Omental fat pad (tissue), 4 donors: ENCODE measurements around the gene PDGFC. TPM values are rescaled to one million over a fixed set of nuclear protein-coding genes. Genes with fewer than 3 reads are reported as not detected.
"Not testable (repeated sequence)": the region's sequence is repeated elsewhere in the genome, so short reads cannot be mapped to it uniquely, and the experiment has no call there.

Experiments used
- ATAC-seq: fragments of 150-250 bp; one replicate; pipeline ENCODE4 v1.9.1; 2016; ENCODE audit warnings: mild to moderate bottlenecking, moderate library complexity; ENCODE audit not compliant: low FRiP score
- DNase-seq: peaks from one replicate; pipeline ENCODE4 v3.0.0-alpha.2; 2019; ENCODE audit warnings: low spot score
- CTCF ChIP-seq, 3 donors: fragments of 450-650 bp; IDR thresholded peaks; one replicate each; pipeline ENCODE4 v1.5.1; 2016 to 2017; ENCODE audit warnings: antibody characterized with exemption in 3 of 3, mild to moderate bottlenecking in 3 of 3, moderate library complexity in 2 of 3
- total RNA-seq, 4 donors: library from RNA; depleted of rRNA; stranded (reverse); fragments of >200 nt; gene quantifications; one replicate each; pipeline ENCODE4 v1.1.0, GENCODE V29; 2016

The PDGFC gene
- total RNA-seq, 4 donors from 2014 or later: 22.5 to 38.2 (median 33.1) TPM

- TF ChIP-seq CTCF (IDR thresholded peaks at IDR 0.05): no peak
- ATAC-seq (no peak), DNase-seq (no peak)
Measured at GRCh38 chr4:156933633-156934258, 37.9 kb downstream of the PDGFC start.

GRCh38 chr4:156932360-156932759 is 39.2 kb downstream of the PDGFC start:
- DNase-seq, ATAC-seq: not testable (repeated sequence)

DNA sequence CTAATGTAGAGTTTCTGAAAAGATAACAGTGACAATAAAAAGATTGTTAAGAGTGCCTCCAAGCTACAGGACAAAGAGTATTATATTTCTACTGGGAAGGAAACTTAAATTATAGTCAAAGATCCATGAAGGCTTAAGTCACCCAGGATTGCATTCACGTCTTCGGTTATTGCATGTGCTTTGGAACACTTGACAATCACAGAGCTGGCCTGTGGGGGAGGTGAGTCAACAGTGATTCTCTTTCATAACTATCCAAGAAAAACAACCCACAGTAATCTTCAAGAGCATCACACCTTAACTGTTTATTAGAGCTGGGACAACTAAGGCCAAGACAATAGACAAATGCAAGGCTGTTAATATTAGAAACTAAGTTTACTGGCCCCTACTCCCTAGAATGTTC is 40.3 kb downstream of the PDGFC start:
- TF ChIP-seq CTCF (IDR thresholded peaks at IDR 0.05): no peak
- ATAC-seq (no peak), DNase-seq (no peak)

DNA sequence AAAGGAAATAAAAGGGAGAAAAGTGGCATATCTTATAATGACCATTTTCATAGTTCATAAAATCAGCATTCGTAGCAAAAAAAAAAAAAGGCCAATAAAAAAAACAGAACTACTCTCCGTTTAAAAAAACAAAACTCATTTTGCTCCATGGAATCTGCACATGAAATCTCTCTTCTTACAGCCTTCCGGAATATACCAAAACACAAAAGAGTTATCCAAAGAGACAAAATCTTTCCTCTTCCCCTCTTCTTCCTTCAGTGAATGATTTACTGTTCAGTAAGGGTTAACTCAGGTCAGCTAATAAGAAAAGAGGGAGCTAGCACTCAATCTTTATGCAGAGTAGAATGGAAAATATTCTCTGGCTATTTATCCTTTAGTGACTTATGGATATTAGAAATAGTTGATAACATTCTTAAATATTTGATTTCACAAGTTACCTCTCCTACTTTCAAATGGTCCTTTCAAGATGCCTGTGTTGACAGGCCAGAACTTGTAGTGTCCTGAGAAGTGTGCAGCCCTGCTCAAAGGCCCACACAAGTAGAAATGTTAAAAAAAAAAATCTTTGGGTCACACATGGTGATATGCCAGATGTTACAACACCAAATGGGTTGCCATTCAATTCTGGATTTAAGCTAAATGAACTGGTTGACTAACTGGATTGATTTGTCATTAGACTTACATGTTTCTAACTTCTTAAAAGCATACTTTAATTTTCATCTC is 42.1 kb downstream of the PDGFC start:
- no peak for TF ChIP-seq CTCF (IDR thresholded peaks at IDR 0.05)
- DNase-seq: no peak
- ATAC-seq: no peak

DNA sequence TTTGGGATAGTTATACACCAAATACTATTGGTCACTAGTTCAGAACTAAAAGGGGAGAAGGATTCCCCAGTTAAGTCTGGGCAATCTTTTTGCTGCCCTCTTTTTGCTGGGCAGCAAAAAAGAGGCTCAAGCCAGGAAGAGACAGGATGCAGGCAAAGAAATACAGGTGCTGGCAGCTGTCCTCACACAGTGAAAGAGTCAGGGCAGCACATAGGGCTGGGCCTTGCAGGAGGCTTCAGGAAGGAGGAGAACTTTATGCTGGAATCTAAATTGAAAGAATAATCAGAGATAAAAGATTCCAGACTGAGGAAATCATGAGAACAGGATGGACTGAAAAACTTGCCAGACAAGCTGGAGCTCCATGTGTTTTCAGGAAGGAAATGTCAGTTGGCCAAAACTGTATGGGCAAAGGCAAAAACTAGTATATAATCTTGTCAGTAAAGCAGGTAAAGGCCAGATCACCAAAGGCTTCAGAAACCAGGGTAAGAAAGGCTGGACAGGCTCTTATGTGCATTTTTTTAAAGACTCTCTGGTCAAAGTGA is 46.8 kb downstream of the PDGFC start:
- TF ChIP-seq CTCF (IDR thresholded peaks at IDR 0.05): no peak
- ATAC-seq (no peak), DNase-seq (no peak)

DNA sequence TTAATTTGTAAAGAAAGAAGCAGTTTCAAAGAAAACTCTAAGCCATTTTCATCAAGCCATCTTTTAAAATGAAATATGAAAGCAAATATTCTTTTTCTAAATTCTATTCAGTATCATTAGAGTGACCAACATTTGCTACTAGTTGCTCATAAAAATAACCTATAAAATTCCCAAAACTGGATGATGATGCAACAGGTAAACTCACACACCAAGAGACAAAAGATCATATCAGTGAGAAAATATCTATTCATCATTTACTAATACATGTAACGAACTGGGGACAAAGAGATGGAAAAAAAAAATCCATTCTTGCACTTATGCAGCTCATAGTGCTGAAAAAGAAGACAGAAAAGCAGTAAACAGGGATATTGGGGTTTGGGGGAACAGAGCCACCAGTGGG is 48.1 kb downstream of the PDGFC start:
- no peak for TF ChIP-seq CTCF (IDR thresholded peaks at IDR 0.05)
- DNase-seq: no peak
- no peak for ATAC-seq

- no peak for TF ChIP-seq CTCF (IDR thresholded peaks at IDR 0.05)
- DNase-seq (no peak), ATAC-seq (no peak)
Measured at GRCh38 chr4:156915221-156915620, 56.4 kb downstream of the PDGFC start.
